ENCODE results near the gene B3GNT2.

B3GNT2 gene

DNA sequence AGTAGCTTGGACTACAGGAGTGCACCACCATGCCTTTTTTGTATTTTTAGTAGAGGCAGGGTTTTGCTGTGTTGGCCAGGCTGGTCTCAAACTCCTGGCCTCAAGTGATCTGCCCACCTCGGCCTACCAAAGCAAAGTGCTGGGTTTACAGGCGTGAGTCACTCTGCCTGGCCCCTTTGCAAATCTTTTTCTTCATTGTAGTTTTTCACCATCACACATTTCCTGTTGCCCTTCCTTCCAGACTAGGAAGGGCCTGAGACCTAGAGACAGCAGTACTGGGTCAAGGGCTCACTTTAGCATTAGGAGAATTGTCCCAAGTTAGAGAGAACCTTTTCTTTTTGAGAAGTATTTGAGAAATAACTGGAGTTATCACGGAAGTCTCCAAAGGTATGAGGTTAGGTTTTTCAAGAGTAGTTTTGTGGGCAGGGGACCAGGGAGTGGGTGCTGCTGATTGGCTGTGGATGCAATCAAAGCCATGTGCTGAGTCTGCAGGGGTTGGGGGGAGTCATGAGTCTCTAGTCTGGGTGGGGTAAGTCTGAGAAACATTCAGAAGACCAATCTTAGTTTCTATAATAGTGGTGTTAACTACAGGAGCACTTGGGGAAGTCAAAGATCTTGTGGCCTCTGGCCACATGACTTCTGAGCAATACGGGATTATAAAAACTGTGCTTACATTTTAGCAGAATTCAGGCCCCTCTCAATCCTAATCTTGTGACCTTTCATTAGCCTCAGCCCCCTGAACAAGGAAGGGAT is 23.7 kb downstream of the B3GNT2 start:
- no peak for DNase-seq (ENCODE audit: low read depth in 1 of 2, low spot score in 1 of 2)
- TF ChIP-seq, protein P1, sequence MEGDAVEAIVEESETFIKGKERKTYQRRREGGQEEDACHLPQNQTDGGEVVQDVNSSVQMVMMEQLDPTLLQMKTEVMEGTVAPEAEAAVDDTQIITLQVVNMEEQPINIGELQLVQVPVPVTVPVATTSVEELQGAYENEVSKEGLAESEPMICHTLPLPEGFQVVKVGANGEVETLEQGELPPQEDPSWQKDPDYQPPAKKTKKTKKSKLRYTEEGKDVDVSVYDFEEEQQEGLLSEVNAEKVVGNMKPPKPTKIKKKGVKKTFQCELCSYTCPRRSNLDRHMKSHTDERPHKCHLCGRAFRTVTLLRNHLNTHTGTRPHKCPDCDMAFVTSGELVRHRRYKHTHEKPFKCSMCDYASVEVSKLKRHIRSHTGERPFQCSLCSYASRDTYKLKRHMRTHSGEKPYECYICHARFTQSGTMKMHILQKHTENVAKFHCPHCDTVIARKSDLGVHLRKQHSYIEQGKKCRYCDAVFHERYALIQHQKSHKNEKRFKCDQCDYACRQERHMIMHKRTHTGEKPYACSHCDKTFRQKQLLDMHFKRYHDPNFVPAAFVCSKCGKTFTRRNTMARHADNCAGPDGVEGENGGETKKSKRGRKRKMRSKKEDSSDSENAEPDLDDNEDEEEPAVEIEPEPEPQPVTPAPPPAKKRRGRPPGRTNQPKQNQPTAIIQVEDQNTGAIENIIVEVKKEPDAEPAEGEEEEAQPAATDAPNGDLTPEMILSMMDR (IDR thresholded peaks at IDR 0.05; ENCODE audit: insufficient read depth, low read length) = no peak
- TF ChIP-seq POLR2AphosphoS5 (IDR thresholded peaks at IDR 0.05; ENCODE audit: low read depth) = no peak
- no peak for TF ChIP-seq SPI1 (IDR thresholded peaks at IDR 0.05; ENCODE audit: borderline replicate concordance, low read depth)
- no peak for TF ChIP-seq GABPA (IDR thresholded peaks at IDR 0.05; ENCODE audit: low read depth)
- TF ChIP-seq, protein P2, sequence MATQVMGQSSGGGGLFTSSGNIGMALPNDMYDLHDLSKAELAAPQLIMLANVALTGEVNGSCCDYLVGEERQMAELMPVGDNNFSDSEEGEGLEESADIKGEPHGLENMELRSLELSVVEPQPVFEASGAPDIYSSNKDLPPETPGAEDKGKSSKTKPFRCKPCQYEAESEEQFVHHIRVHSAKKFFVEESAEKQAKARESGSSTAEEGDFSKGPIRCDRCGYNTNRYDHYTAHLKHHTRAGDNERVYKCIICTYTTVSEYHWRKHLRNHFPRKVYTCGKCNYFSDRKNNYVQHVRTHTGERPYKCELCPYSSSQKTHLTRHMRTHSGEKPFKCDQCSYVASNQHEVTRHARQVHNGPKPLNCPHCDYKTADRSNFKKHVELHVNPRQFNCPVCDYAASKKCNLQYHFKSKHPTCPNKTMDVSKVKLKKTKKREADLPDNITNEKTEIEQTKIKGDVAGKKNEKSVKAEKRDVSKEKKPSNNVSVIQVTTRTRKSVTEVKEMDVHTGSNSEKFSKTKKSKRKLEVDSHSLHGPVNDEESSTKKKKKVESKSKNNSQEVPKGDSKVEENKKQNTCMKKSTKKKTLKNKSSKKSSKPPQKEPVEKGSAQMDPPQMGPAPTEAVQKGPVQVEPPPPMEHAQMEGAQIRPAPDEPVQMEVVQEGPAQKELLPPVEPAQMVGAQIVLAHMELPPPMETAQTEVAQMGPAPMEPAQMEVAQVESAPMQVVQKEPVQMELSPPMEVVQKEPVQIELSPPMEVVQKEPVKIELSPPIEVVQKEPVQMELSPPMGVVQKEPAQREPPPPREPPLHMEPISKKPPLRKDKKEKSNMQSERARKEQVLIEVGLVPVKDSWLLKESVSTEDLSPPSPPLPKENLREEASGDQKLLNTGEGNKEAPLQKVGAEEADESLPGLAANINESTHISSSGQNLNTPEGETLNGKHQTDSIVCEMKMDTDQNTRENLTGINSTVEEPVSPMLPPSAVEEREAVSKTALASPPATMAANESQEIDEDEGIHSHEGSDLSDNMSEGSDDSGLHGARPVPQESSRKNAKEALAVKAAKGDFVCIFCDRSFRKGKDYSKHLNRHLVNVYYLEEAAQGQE (IDR thresholded peaks at IDR 0.05; ENCODE audit: insufficient replicate concordance, low read depth) = no peak
- Histone ChIP-seq H3K27ac (replicated peaks) (no peak overlapping the region), H3K27me3 (ENCODE audit: insufficient read depth, poor library complexity, severe bottlenecking) (no peaks in the 10 kb centered on the region), H3K4me3 (replicated peaks; ENCODE audit: insufficient read depth, low read length) (no peak overlapping the region)

DNA sequence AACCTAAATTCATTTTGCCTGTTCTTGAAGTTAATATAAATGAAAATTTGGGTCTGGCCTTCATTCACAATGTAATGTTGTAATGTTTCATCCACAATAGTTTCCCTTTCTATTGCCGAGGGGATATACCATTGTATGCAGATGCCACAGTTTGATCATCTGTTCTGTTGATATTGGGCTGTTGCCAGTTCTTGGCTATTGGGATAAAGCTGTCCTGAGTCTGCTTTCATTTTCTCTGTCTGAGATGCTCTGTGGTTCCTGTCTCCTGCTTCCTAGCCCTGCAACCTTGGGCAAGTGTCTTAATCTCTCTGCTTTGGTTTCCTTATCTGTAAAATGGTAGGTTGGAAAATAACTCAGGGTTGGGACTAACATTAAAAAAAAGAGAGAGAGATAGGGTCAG is 25.2 kb downstream of the B3GNT2 start:
- H3K27ac ChIP-seq (replicated peaks) = no peak overlapping the region
- TF ChIP-seq GABPA (IDR thresholded peaks at IDR 0.05; ENCODE audit: low read depth) = no peak
- TF ChIP-seq, protein P1 (IDR thresholded peaks at IDR 0.05; ENCODE audit: insufficient read depth, low read length) = no peak
- TF ChIP-seq, protein P2 (IDR thresholded peaks at IDR 0.05; ENCODE audit: insufficient replicate concordance, low read depth) = no peak
- no peaks in the 10 kb centered on the region for H3K27me3 ChIP-seq (ENCODE audit: insufficient read depth, poor library complexity, severe bottlenecking)
- H3K4me3 ChIP-seq (replicated peaks; ENCODE audit: insufficient read depth, low read length) = no peak overlapping the region
- no peak for DNase-seq (ENCODE audit: low read depth in 1 of 2, low spot score in 1 of 2)

DNA sequence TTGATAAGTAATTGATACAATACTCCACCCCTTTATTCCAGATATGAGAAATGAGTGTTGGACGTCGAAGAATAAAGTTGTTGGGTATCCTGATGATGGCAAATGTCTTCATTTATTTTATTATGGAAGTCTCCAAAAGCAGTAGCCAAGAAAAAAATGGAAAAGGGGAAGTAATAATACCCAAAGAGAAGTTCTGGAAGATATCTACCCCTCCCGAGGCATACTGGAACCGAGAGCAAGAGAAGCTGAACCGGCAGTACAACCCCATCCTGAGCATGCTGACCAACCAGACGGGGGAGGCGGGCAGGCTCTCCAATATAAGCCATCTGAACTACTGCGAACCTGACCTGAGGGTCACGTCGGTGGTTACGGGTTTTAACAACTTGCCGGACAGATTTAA is 26.3 kb downstream of the B3GNT2 start:
- no peak for DNase-seq (ENCODE audit: low read depth in 1 of 2, low spot score in 1 of 2)
- Histone ChIP-seq H3K4me3 (replicated peaks; ENCODE audit: insufficient read depth, low read length) (no peak overlapping the region), H3K27ac (replicated peaks) (no peak overlapping the region), H3K27me3 (ENCODE audit: insufficient read depth, poor library complexity, severe bottlenecking) (no peaks in the 10 kb centered on the region)
- no peak for TF ChIP-seq GABPA (IDR thresholded peaks at IDR 0.05; ENCODE audit: low read depth)
- no peak for TF ChIP-seq POLR2AphosphoS5 (IDR thresholded peaks at IDR 0.05; ENCODE audit: low read depth)
- TF ChIP-seq, protein P2 (IDR thresholded peaks at IDR 0.05; ENCODE audit: insufficient replicate concordance, low read depth) = no peak
- no peak for TF ChIP-seq SPI1 (IDR thresholded peaks at IDR 0.05; ENCODE audit: borderline replicate concordance, low read depth)
